HepG2 (cell line): ENCODE measurements around the gene ADGRG1. TPM values are rescaled to one million over a fixed set of nuclear protein-coding genes. Genes with fewer than 3 reads are reported as not detected.
A peak's percentile ranks its signal among the peaks of the same experiment; 100 is the strongest.

ENCODE experiments used
- ATAC-seq: fragments of 200-7000 bp; cut with Tn5 transposase; 3 replicates; pipeline ENCODE4 v1.9.1; 2020; ENCODE audit warnings: mild to moderate bottlenecking, moderate library complexity
- BruUV-seq: library from RNA; stranded (reverse); fragments of 400-500 nt; replicated peaks from 2 replicates; lab custom pipeline; 2021; lab: Mats Ljungman, UMichigan
- CTCF ChIA-PET: fragments of 300-600 bp; formaldehyde crosslinking; extraction: SDS; loops from one replicate; lab custom pipeline; 2021; ENCODE audit warnings: low total read pairs, inconsistent platforms, low intra/inter-chr PET ratio; lab: Yijun Ruan, JAX
- POLR2A ChIA-PET: fragments of 350-600 bp; sonication (Branson Sonifier 250); formaldehyde crosslinking; loops from one replicate; lab custom pipeline; 2020; ENCODE audit warnings: antibody characterized with exemption, inconsistent platforms; lab: Yijun Ruan, JAX
- DNase-seq: peaks from one replicate; pipeline ENCODE4 v3.0.0-alpha.2; 2015; ENCODE audit warnings: low spot score
- FAIRE-seq: peaks from 3 replicates; lab custom pipeline; 2011; peaks lifted over from hg19 to GRCh38; lab: Jason Lieb, UNC
- H2AFZ ChIP-seq: one replicate; pipeline ENCODE4 v1.6.1; 2011; ENCODE audit warnings: low read length, inconsistent platforms
- H3K27ac ChIP-seq: fragments of 300-600 bp; 3 replicates; pipeline ENCODE4 v1.8.0; 2011; ENCODE audit warnings: mixed run types, mild to moderate bottlenecking, mixed read lengths, low read length, inconsistent platforms; ENCODE audit not compliant: insufficient read depth; ENCODE audit errors: extremely low read length
- H3K27me3 ChIP-seq, 2 experiments: fragments of 200-600 bp in 1 of 2; 2 replicates in 1 of 2; 3 replicates in 1 of 2; pipeline versions ENCODE4 v1.6.0 to v1.8.0; 2011; ENCODE audit warnings: low read length in 2 of 2, mild to moderate bottlenecking in 2 of 2, moderate library complexity in 2 of 2, inconsistent platforms in 1 of 2; ENCODE audit not compliant: insufficient read depth in 2 of 2, control insufficient read depth in 1 of 2
- H3K36me3 ChIP-seq, 2 experiments: fragments of 200-600 bp in 1 of 2; replicated peaks in 1 of 2; 2 replicates in 1 of 2; 3 replicates in 1 of 2; pipeline versions ENCODE4 v1.5.1 to v1.8.0; 2011; ENCODE audit warnings: low read length in 2 of 2, inconsistent platforms in 1 of 2; ENCODE audit not compliant: insufficient read depth in 2 of 2, control insufficient read depth in 1 of 2
- H3K4me1 ChIP-seq: 2 replicates; pipeline ENCODE4 v1.5.1; 2012; ENCODE audit warnings: low read length, inconsistent platforms; ENCODE audit not compliant: insufficient read depth
- H3K4me2 ChIP-seq: 2 replicates; pipeline ENCODE4 v1.6.0; 2011; ENCODE audit warnings: low read depth, low read length, inconsistent platforms
- H3K4me3 ChIP-seq, 3 experiments: fragments of 200-600 bp in 1 of 3; sonication (generic), shearing (Covaris generic) in 1 of 3; replicated peaks in 1 of 3; 2 replicates each; pipeline ENCODE4 v1.5.1; 2011 to 2016; ENCODE audit warnings: low read length in 3 of 3, inconsistent platforms in 2 of 3, low read depth in 2 of 3, mild to moderate bottlenecking in 2 of 3, control low read depth in 1 of 3, mixed read lengths in 1 of 3; ENCODE audit not compliant: insufficient read depth in 1 of 3
- H3K79me2 ChIP-seq: one replicate; pipeline ENCODE4 v1.6.1; 2011; ENCODE audit warnings: low read length, inconsistent platforms; ENCODE audit not compliant: insufficient read depth
- H3K9ac ChIP-seq: 2 replicates; pipeline ENCODE4 v1.6.0; 2011; ENCODE audit warnings: mild to moderate bottlenecking, low read depth, low read length, inconsistent platforms; ENCODE audit not compliant: insufficient read depth
- H3K9me3 ChIP-seq: 2 replicates; pipeline ENCODE4 v1.5.1; 2012; ENCODE audit warnings: mild to moderate bottlenecking, low read length
- H4K20me1 ChIP-seq: 2 replicates; pipeline ENCODE4 v1.6.0; 2011; ENCODE audit warnings: inconsistent platforms, mild to moderate bottlenecking, low read length, moderate library complexity; ENCODE audit not compliant: insufficient read depth
- ARHGAP35 ChIP-seq: sonication (generic); formaldehyde crosslinking; IDR thresholded peaks from 2 replicates; pipeline ENCODE4 v1.9.0; 2022; ENCODE audit warnings: mild to moderate bottlenecking, inconsistent platforms, moderate library complexity, missing genetic modification reagents, borderline replicate concordance
- ATF7 ChIP-seq, 2 experiments: fragments of 450-650 bp in 1 of 2; sonication (generic) in 1 of 2; formaldehyde crosslinking in 1 of 2; IDR thresholded peaks; 2 replicates each; pipeline versions ENCODE4 v1.4.0 to v1.6.1; 2016 to 2020; ENCODE audit warnings: antibody characterized with exemption in 1 of 2, mild to moderate bottlenecking in 1 of 2, missing genetic modification reagents in 1 of 2
- CEBPG ChIP-seq: IDR thresholded peaks from 2 replicates; pipeline ENCODE4 v1.6.1; 2016
- HDAC2 ChIP-seq: sonication (generic); formaldehyde crosslinking; IDR thresholded peaks from 2 replicates; pipeline ENCODE4 v1.4.0; 2020; ENCODE audit warnings: missing genetic modification reagents
- HES4 ChIP-seq: sonication (generic); formaldehyde crosslinking; IDR thresholded peaks from 2 replicates; pipeline ENCODE4 v1.9.0; 2021; ENCODE audit warnings: mild to moderate bottlenecking, missing genetic modification reagents, borderline replicate concordance
- MTF1 ChIP-seq: sonication (generic); formaldehyde crosslinking; IDR thresholded peaks from 2 replicates; pipeline ENCODE4 v1.5.0; 2020; ENCODE audit warnings: missing genetic modification reagents
- MYC ChIP-seq: sonication (generic); formaldehyde crosslinking; IDR thresholded peaks from 2 replicates; pipeline ENCODE4 v1.9.0; 2021; ENCODE audit warnings: missing genetic modification reagents, borderline replicate concordance
- ONECUT2 ChIP-seq: sonication (generic); formaldehyde crosslinking; IDR thresholded peaks from 2 replicates; pipeline ENCODE4 v1.4.0; 2020; ENCODE audit warnings: missing genetic modification reagents
- SETDB1 ChIP-seq: sonication (generic); formaldehyde crosslinking; IDR thresholded peaks from 2 replicates; pipeline ENCODE4 v1.5.1; 2020; ENCODE audit warnings: missing genetic modification reagents, mild to moderate bottlenecking, borderline replicate concordance
- SMAD9 ChIP-seq: sonication (generic); formaldehyde crosslinking; IDR thresholded peaks from 2 replicates; pipeline ENCODE4 v1.5.1; 2020; ENCODE audit warnings: mild to moderate bottlenecking, missing genetic modification reagents
- SMARCE1 ChIP-seq: fragments of 450-650 bp; IDR thresholded peaks from 2 replicates; pipeline ENCODE4 v1.6.1; 2017; ENCODE audit warnings: borderline replicate concordance
- ZBTB21 ChIP-seq: sonication (generic); formaldehyde crosslinking; IDR thresholded peaks from 2 replicates; pipeline ENCODE4 v1.4.0; 2020; ENCODE audit warnings: missing genetic modification reagents
- ZNF564 ChIP-seq: sonication (generic); formaldehyde crosslinking; IDR thresholded peaks from 2 replicates; pipeline ENCODE4 v1.8.1; 2023; ENCODE audit warnings: mild to moderate bottlenecking, missing genetic modification reagents
- ZNF7 ChIP-seq: IDR thresholded peaks from 2 replicates; pipeline ENCODE4 v1.6.1; 2016; ENCODE audit warnings: missing biosample characterization, missing genetic modification reagents
- WGBS: methylation state at CpG from one replicate; pipeline ENCODE4 v1.1.6; 2017; ENCODE audit warnings: low lambda C conversion rate; 5-methylcytosine and 5-hydroxymethylcytosine counted together
- in situ Hi-C: cut with HindIII; loops from 2 replicates; pipeline ENCODE4 v1.10.0; 2017; ENCODE audit warnings: low pct_unique_long_range_greater_than_20kb; ENCODE audit not compliant: extremely low pct_ligation_motif_present
- intact Hi-C: fragments of 100-400 bp; cut with micrococcal nuclease; formaldehyde crosslinking; loops from one replicate; pipeline ENCODE4 v1.10.0; 2022; ENCODE audit not compliant: unreplicated experiment
- polyA plus RNA-seq, 8 experiments: library from polyadenylated mRNA; depleted of rRNA in 3 of 8; stranded (reverse) in 7 of 8; unstranded in 1 of 8; fragments of >200 nt; fragmentation: Illumina TruSeq in 4 of 8; extraction: Trizol in 4 of 8; gene quantifications; 2 replicates each; pipeline versions ENCODE4 v1.2.1 to v1.2.3, GENCODE V29; 2011 to 2016; ENCODE audit warnings: low read depth in 4 of 8, missing spikeins in 1 of 8, mixed read lengths in 1 of 8; ENCODE audit not compliant: insufficient read depth in 1 of 8
- total RNA-seq, 5 experiments: library from RNA; depleted of rRNA; stranded (reverse); fragments of >200 nt; fragmentation: Illumina TruSeq; extraction: Trizol; gene quantifications; 2 replicates each; pipeline ENCODE4 v1.2.3, GENCODE V29; 2016; ENCODE audit warnings: low read depth in 1 of 5
- TF ChIP-seq, protein P1 (sequence below): sonication (generic); formaldehyde crosslinking; IDR thresholded peaks from 2 replicates; pipeline ENCODE4 v1.4.0; 2020; ENCODE audit warnings: missing genetic modification reagents
- TF ChIP-seq, protein P2 (sequence below): sonication (generic); formaldehyde crosslinking; IDR thresholded peaks from 2 replicates; pipeline ENCODE4 v1.4.0; 2020; ENCODE audit warnings: missing genetic modification reagents

ADGRG1 gene
- total and polyA plus RNA-seq, 2 of the 13 experiments (the other 11 are each of a cell fraction or from before 2014, with no cell fraction given) = 2.7 to 5.9 TPM

- no peaks in the 10 kb centered on the region for H4K20me1 ChIP-seq
- ChIA-PET POLR2A (no interaction called here), CTCF (no interaction called here)
- no peaks in the 10 kb centered on the region for H3K36me3 ChIP-seq
- no peak overlapping the region for H3K27ac ChIP-seq
- no TSS peak for BruUV-seq
- WGBS = 12% methylated on average over 3 of the region's 3 CpGs
- intact Hi-C loops (no loop called here), in situ Hi-C loops (no loop called here)
- ATAC-seq (no peak), FAIRE-seq (no peak), DNase-seq (no peak)
- H2AFZ ChIP-seq = no peak overlapping the region
- no peak for TF ChIP-seq ARHGAP35 (CRISPR knock-in tag)
- TF ChIP-seq, protein P1, sequence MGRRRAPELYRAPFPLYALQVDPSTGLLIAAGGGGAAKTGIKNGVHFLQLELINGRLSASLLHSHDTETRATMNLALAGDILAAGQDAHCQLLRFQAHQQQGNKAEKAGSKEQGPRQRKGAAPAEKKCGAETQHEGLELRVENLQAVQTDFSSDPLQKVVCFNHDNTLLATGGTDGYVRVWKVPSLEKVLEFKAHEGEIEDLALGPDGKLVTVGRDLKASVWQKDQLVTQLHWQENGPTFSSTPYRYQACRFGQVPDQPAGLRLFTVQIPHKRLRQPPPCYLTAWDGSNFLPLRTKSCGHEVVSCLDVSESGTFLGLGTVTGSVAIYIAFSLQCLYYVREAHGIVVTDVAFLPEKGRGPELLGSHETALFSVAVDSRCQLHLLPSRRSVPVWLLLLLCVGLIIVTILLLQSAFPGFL (CRISPR knock-in tag) = no peak
- TF ChIP-seq ATF7 (IDR thresholded peaks at IDR 0.05) = no peak
- no peak for TF ChIP-seq ATF7 (CRISPR knock-in tag; IDR thresholded peaks at IDR 0.05)
- H3K4me3 ChIP-seq = no peak overlapping the region
- no peaks in the 10 kb centered on the region for H3K79me2 ChIP-seq
- H3K4me1 ChIP-seq = no peaks in the 10 kb centered on the region
- no peak overlapping the region for H3K4me2 ChIP-seq
- no peaks in the 10 kb centered on the region for H3K9me3 ChIP-seq
- no peak overlapping the region for H3K9ac ChIP-seq
- no peaks in the 10 kb centered on the region; a peak in 1 of 5 replicates for H3K27me3 ChIP-seq
Measured at GRCh38 chr16:57585051-57585687, 43.3 kb upstream of the ADGRG1 start.

DNA sequence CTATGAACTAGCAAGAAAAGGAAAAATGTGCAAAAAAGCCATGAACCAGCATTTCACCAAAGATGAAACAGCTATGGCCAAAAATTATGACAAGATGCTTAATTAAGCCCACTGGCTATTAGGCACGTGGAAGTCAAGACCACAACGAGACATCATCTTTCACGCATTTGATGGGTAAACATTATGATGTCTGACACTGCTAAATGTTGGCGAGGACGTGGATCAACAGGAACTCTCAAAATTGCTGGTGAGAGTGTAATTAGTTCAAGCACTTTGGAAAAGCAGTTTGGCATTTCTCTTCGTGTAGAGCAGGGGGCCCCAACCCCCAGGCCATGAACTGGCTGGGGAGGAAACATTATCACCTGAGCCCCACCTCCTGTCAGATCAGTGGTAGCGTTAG lies 39.6 kb upstream of the ADGRG1 start:
- H3K4me3 ChIP-seq = no peak overlapping the region
- in situ Hi-C loops = no loop called here
- H3K27ac ChIP-seq = no peak overlapping the region
- ChIA-PET CTCF (interaction anchor here (17.5 kb wide), 1 partner anchor 60 kb away, joined by 571 read pairs; no protein-coding TSS in a partner anchor), POLR2A (no interaction called here)
- H2AFZ ChIP-seq = no peak overlapping the region
- ATAC-seq (no peak), DNase-seq (no peak), FAIRE-seq (no peak)
- H4K20me1 ChIP-seq = no peaks in the 10 kb centered on the region
- H3K4me2 ChIP-seq = no peak overlapping the region
- WGBS = 69% methylated on average over 7 of the region's 7 CpGs
- no peaks in the 10 kb centered on the region for H3K36me3 ChIP-seq
- no peaks in the 10 kb centered on the region for H3K79me2 ChIP-seq
- peaks cover 9% of the 10 kb centered on the region; the same call in 1 of the 2 replicates for H3K4me1 ChIP-seq
- H3K9me3 ChIP-seq = no peaks in the 10 kb centered on the region
- intact Hi-C loops = no loop called here
- H3K27me3 ChIP-seq = no peaks in the 10 kb centered on the region
- BruUV-seq = no TSS peak
- H3K9ac ChIP-seq = no peak overlapping the region
- TF ChIP-seq SETDB1 (no peak), MYC (CRISPR knock-in tag) (no peak), SMAD9 (CRISPR knock-in tag) (no peak), HES4 (CRISPR knock-in tag) (no peak), ZNF7 (CRISPR knock-in tag) (peak; percentile 62; the same call in 1 of the 2 replicates), MTF1 (CRISPR knock-in tag) (no peak), ONECUT2 (no peak), SMARCE1 (no peak), ZBTB21 (no peak), ZNF564 (CRISPR knock-in tag) (no peak), HDAC2 (no peak), CEBPG (no peak)
- TF ChIP-seq, protein P2, sequence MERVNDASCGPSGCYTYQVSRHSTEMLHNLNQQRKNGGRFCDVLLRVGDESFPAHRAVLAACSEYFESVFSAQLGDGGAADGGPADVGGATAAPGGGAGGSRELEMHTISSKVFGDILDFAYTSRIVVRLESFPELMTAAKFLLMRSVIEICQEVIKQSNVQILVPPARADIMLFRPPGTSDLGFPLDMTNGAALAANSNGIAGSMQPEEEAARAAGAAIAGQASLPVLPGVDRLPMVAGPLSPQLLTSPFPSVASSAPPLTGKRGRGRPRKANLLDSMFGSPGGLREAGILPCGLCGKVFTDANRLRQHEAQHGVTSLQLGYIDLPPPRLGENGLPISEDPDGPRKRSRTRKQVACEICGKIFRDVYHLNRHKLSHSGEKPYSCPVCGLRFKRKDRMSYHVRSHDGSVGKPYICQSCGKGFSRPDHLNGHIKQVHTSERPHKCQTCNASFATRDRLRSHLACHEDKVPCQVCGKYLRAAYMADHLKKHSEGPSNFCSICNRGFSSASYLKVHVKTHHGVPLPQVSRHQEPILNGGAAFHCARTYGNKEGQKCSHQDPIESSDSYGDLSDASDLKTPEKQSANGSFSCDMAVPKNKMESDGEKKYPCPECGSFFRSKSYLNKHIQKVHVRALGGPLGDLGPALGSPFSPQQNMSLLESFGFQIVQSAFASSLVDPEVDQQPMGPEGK (CRISPR knock-in tag) = 0 out of 2 replicates have a peak, but pooled peaks have one; percentile 7
